HG03558 (cell line): Measurements from ENCODE around the gene YBX2.
"Not testable (repeated sequence)": the region's sequence is repeated elsewhere in the genome, so short reads cannot be mapped to it uniquely, and the experiment has no call there.

Experiments used
- ATAC-seq: cut with Tn5 transposase; IDR thresholded peaks from one replicate; pipeline ENCODE4 v1.9.1; 2021; ENCODE audit warnings: moderate number of reproducible peaks; ENCODE audit not compliant: unreplicated experiment; ENCODE audit errors: extremely low read depth

Gene YBX2

GRCh38 chr17:7251661-7252175 lies 42.7 kb downstream of the YBX2 start, which contains the start of gene CTDNEP1:
Gene CTDNEP1 (minus strand): TSS chr17:7251734. CDS start chr17:7251296, 438 bp downstream.
- ATAC-seq: peak; percentile 68

- ATAC-seq: no peak
Measured at GRCh38 chr17:7250695-7251627, 43.5 kb downstream of the YBX2 start.

- no peak for ATAC-seq
Measured at GRCh38 chr17:7249830-7250229, 44.6 kb downstream of the YBX2 start.

GRCh38 chr17:7249214-7249613 lies 45.2 kb downstream of the YBX2 start:
- ATAC-seq: no peak

GRCh38 chr17:7248796-7249195 lies 45.6 kb downstream of the YBX2 start:
- no peak for ATAC-seq

GRCh38 chr17:7246779-7247178 lies 47.7 kb downstream of the YBX2 start:
- no peak for ATAC-seq

GRCh38 chr17:7243838-7244237 lies 50.6 kb downstream of the YBX2 start:
- not testable (repeated sequence) for ATAC-seq

GRCh38 chr17:7243453-7243729 lies 51.0 kb downstream of the YBX2 start:
- ATAC-seq: no peak

GRCh38 chr17:7242717-7243452 lies 51.6 kb downstream of the YBX2 start:
- no peak for ATAC-seq

- no peak for ATAC-seq
Measured at GRCh38 chr17:7241783-7242716, 52.4 kb downstream of the YBX2 start, which contains the start of gene GABARAP. Gene GABARAP (minus strand): TSS chr17:7242449. CDS start chr17:7242330, 119 bp downstream.

- ATAC-seq: no peak
Measured at GRCh38 chr17:7241090-7241733, 53.2 kb downstream of the YBX2 start.

GRCh38 chr17:7240375-7240774 lies 54.1 kb downstream of the YBX2 start:
- no peak for ATAC-seq

- no peak for ATAC-seq
Measured at GRCh38 chr17:7239091-7240027, 55.1 kb downstream of the YBX2 start, which contains the start of gene PHF23. Gene PHF23 (minus strand): TSS chr17:7239457. CDS start chr17:7239279, 178 bp downstream.

- no peak for ATAC-seq
Measured at GRCh38 chr17:7238420-7239090, 55.9 kb downstream of the YBX2 start.
